HepG2 (cell line): ENCODE results near the gene ENSA. TPM values are rescaled to one million over a fixed set of nuclear protein-coding genes. Genes with fewer than 3 reads are reported as not detected.

Experiments used
- ASH2L ChIP-seq: fragments of 300-600, 200-600 bp; sonication (generic); IDR thresholded peaks from 2 replicates; pipeline ENCODE4 v1.7.0; 2017; ENCODE audit warnings: low read depth, mild to moderate bottlenecking, moderate library complexity, mixed read lengths, low read length; ENCODE audit not compliant: insufficient read length
- BCL6 ChIP-seq: IDR thresholded peaks from 2 replicates; pipeline ENCODE4 v1.6.1; 2016; ENCODE audit warnings: missing genetic modification reagents, missing compliant biosample characterization
- HMG20A ChIP-seq: IDR thresholded peaks from 2 replicates; pipeline ENCODE4 v1.6.1; 2016; ENCODE audit warnings: borderline replicate concordance
- KLF6 ChIP-seq: IDR thresholded peaks from 2 replicates; pipeline ENCODE4 v1.8.0; 2016; ENCODE audit warnings: missing biosample characterization, missing genetic modification reagents
- MEIS1 ChIP-seq: sonication (generic); formaldehyde crosslinking; IDR thresholded peaks from 2 replicates; pipeline ENCODE4 v1.9.0; 2021; ENCODE audit warnings: mild to moderate bottlenecking, missing genetic modification reagents, moderate library complexity, borderline replicate concordance
- MIXL1 ChIP-seq: IDR thresholded peaks from 2 replicates; pipeline ENCODE4 v1.6.1; 2016
- NR3C1 ChIP-seq: sonication (generic); formaldehyde crosslinking; IDR thresholded peaks from 2 replicates; pipeline ENCODE4 v1.4.0; 2020; ENCODE audit warnings: missing genetic modification reagents
- POGZ ChIP-seq: sonication (generic); formaldehyde crosslinking; IDR thresholded peaks from 2 replicates; pipeline ENCODE4 v1.4.0; 2020; ENCODE audit warnings: mild to moderate bottlenecking, missing genetic modification reagents
- RFXANK ChIP-seq: IDR thresholded peaks from 2 replicates; pipeline ENCODE4 v1.6.1; 2016
- WIZ ChIP-seq: sonication (generic); formaldehyde crosslinking; IDR thresholded peaks from 2 replicates; pipeline ENCODE4 v1.5.1; 2020; ENCODE audit warnings: mild to moderate bottlenecking, missing genetic modification reagents
- ZNF367 ChIP-seq: sonication (generic); formaldehyde crosslinking; IDR thresholded peaks from 2 replicates; pipeline ENCODE4 v1.4.0; 2020; ENCODE audit warnings: missing genetic modification reagents, borderline replicate concordance
- ZNF441 ChIP-seq: sonication (generic); formaldehyde crosslinking; IDR thresholded peaks from 2 replicates; pipeline ENCODE4 v1.7.0; 2021; ENCODE audit warnings: missing genetic modification reagents, borderline replicate concordance
- ZNF550 ChIP-seq: sonication (generic); formaldehyde crosslinking; IDR thresholded peaks from 2 replicates; pipeline ENCODE4 v1.4.0; 2020; ENCODE audit warnings: mild to moderate bottlenecking, missing genetic modification reagents, borderline replicate concordance
- ZNF564 ChIP-seq: sonication (generic); formaldehyde crosslinking; IDR thresholded peaks from 2 replicates; pipeline ENCODE4 v1.8.1; 2023; ENCODE audit warnings: mild to moderate bottlenecking, missing genetic modification reagents
- ZNF737 ChIP-seq: sonication (generic); formaldehyde crosslinking; IDR thresholded peaks from 2 replicates; pipeline ENCODE4 v1.5.0; 2020; ENCODE audit warnings: missing genetic modification reagents, mild to moderate bottlenecking, borderline replicate concordance
- ZNF790 ChIP-seq: sonication (generic); formaldehyde crosslinking; IDR thresholded peaks from 2 replicates; pipeline ENCODE4 v1.8.0; 2022; ENCODE audit warnings: missing genetic modification reagents, mild to moderate bottlenecking, borderline replicate concordance
- ZSCAN25 ChIP-seq: sonication (generic); formaldehyde crosslinking; IDR thresholded peaks from 2 replicates; pipeline ENCODE4 v1.8.0; 2022; ENCODE audit warnings: mild to moderate bottlenecking, missing genetic modification reagents
- polyA plus RNA-seq, 8 experiments: library from polyadenylated mRNA; depleted of rRNA in 3 of 8; stranded (reverse) in 7 of 8; unstranded in 1 of 8; fragments of >200 nt; fragmentation: Illumina TruSeq in 4 of 8; extraction: Trizol in 4 of 8; gene quantifications; 2 replicates each; pipeline versions ENCODE4 v1.2.1 to v1.2.3, GENCODE V29; 2011 to 2016; ENCODE audit warnings: low read depth in 4 of 8, missing spikeins in 1 of 8, mixed read lengths in 1 of 8; ENCODE audit not compliant: insufficient read depth in 1 of 8
- total RNA-seq, 5 experiments: library from RNA; depleted of rRNA; stranded (reverse); fragments of >200 nt; fragmentation: Illumina TruSeq; extraction: Trizol; gene quantifications; 2 replicates each; pipeline ENCODE4 v1.2.3, GENCODE V29; 2016; ENCODE audit warnings: low read depth in 1 of 5
- TF ChIP-seq, protein P1 (sequence below), 2 experiments: sonication (generic) in 1 of 2; formaldehyde crosslinking in 1 of 2; IDR thresholded peaks; 2 replicates each; pipeline versions ENCODE4 v1.4.0 to v1.6.1; 2018 to 2020; ENCODE audit warnings: missing genetic modification reagents in 2 of 2, borderline replicate concordance in 1 of 2, low read depth in 1 of 2, mild to moderate bottlenecking in 1 of 2, missing biosample characterization in 1 of 2
- TF ChIP-seq, protein P2 (sequence below): sonication (generic); formaldehyde crosslinking; IDR thresholded peaks from 2 replicates; pipeline ENCODE4 v1.4.0; 2020; ENCODE audit warnings: missing genetic modification reagents, borderline replicate concordance
- TF ChIP-seq, protein P3 (sequence below): sonication (generic); formaldehyde crosslinking; conservative IDR thresholded peaks from 2 replicates; pipeline ENCODE4 v1.4.0; 2020; ENCODE audit warnings: missing genetic modification reagents

Gene ENSA
- total and polyA plus RNA-seq, 2 of the 13 experiments (the other 11 are each of a cell fraction or from before 2014, with no cell fraction given), result 54.5 to 111 TPM

DNA sequence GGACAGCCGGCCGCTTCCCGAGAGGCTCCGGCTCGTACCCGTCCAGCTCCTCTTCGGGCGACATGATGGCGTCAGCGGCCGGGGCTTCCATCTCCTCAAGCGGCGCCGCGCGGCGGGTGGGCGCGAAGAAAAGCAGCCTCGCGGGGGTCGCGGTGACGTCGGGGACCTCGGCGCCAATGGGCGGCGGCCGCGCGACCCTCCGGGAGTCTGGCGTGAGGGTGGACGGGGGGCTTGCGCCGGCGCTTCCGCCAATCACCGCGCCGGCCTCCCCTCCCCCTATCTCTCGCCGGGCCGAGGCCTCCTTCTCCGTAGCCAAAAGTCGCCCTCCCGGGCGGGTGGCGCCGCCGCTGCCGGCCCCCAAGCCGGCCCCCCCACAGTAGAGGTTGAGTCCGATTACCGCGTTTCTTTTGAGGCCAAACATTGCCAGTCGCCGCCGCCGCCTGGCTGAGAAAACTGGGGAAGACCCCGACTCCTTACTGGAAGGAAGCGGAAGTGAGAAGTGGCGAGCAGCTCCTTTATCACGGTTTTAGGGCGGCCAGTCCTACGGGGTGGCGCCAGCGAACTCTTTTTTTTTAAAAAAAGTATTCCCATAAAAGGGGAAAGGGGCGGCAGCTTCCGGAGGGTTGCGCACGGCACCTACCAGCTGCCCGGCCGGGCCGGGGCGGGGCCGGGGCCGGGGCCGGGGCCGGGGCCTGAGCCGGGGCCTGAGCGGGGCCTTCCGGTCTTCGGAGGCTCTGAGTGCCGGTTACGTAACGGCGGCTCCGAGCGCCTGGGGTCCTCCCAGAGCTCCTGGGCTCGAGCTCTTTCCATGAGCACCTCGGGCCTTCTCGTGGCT, 50.1 kb downstream of the ENSA start, which contains the start of gene MCL1 (continued):
- TF ChIP-seq WIZ (CRISPR knock-in tag), result no peak
- no peak for TF ChIP-seq ZNF737 (CRISPR knock-in tag)
- TF ChIP-seq KLF6 (CRISPR knock-in tag), result peak; percentile 90
- TF ChIP-seq ZNF790, result no peak
- 0 out of 2 replicates have a peak, but pooled peaks have one; percentile 58 for TF ChIP-seq BCL6 (CRISPR knock-in tag)
- no peak; the same call in 1 of the 2 replicates for TF ChIP-seq ZSCAN25 (CRISPR knock-in tag)
- TF ChIP-seq, protein P1, sequence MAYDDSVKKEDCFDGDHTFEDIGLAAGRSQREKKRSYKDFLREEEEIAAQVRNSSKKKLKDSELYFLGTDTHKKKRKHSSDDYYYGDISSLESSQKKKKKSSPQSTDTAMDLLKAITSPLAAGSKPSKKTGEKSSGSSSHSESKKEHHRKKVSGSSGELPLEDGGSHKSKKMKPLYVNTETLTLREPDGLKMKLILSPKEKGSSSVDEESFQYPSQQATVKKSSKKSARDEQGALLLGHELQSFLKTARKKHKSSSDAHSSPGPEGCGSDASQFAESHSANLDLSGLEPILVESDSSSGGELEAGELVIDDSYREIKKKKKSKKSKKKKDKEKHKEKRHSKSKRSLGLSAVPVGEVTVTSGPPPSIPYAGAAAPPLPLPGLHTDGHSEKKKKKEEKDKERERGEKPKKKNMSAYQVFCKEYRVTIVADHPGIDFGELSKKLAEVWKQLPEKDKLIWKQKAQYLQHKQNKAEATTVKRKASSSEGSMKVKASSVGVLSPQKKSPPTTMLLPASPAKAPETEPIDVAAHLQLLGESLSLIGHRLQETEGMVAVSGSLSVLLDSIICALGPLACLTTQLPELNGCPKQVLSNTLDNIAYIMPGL (CRISPR knock-in tag; IDR thresholded peaks at IDR 0.05; ENCODE audit: borderline replicate concordance in 1 of 2, low read depth in 1 of 2), result peak; percentile 17 to 72; a peak in 3 of 4 replicates
- TF ChIP-seq ZNF564 (CRISPR knock-in tag), result no peak
- TF ChIP-seq NR3C1 (CRISPR knock-in tag), result no peak
- TF ChIP-seq RFXANK (CRISPR knock-in tag), result no peak
- TF ChIP-seq MEIS1, result no peak
- TF ChIP-seq MIXL1 (CRISPR knock-in tag), result 0 out of 2 replicates have a peak, but pooled peaks have one; percentile 35
- TF ChIP-seq ZNF367, result no peak
- TF ChIP-seq POGZ (CRISPR knock-in tag), result peak; percentile 36; the same call in 1 of the 2 replicates
- no peak for TF ChIP-seq HMG20A (CRISPR knock-in tag)
- TF ChIP-seq, protein P2, sequence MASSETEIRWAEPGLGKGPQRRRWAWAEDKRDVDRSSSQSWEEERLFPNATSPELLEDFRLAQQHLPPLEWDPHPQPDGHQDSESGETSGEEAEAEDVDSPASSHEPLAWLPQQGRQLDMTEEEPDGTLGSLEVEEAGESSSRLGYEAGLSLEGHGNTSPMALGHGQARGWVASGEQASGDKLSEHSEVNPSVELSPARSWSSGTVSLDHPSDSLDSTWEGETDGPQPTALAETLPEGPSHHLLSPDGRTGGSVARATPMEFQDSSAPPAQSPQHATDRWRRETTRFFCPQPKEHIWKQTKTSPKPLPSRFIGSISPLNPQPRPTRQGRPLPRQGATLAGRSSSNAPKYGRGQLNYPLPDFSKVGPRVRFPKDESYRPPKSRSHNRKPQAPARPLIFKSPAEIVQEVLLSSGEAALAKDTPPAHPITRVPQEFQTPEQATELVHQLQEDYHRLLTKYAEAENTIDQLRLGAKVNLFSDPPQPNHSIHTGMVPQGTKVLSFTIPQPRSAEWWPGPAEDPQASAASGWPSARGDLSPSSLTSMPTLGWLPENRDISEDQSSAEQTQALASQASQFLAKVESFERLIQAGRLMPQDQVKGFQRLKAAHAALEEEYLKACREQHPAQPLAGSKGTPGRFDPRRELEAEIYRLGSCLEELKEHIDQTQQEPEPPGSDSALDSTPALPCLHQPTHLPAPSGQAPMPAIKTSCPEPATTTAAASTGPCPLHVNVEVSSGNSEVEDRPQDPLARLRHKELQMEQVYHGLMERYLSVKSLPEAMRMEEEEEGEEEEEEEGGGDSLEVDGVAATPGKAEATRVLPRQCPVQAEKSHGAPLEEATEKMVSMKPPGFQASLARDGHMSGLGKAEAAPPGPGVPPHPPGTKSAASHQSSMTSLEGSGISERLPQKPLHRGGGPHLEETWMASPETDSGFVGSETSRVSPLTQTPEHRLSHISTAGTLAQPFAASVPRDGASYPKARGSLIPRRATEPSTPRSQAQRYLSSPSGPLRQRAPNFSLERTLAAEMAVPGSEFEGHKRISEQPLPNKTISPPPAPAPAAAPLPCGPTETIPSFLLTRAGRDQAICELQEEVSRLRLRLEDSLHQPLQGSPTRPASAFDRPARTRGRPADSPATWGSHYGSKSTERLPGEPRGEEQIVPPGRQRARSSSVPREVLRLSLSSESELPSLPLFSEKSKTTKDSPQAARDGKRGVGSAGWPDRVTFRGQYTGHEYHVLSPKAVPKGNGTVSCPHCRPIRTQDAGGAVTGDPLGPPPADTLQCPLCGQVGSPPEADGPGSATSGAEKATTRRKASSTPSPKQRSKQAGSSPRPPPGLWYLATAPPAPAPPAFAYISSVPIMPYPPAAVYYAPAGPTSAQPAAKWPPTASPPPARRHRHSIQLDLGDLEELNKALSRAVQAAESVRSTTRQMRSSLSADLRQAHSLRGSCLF (CRISPR knock-in tag), result no peak
- no peak for TF ChIP-seq ZNF441 (CRISPR knock-in tag)
- TF ChIP-seq ASH2L, result peak; percentile 69
- no peak for TF ChIP-seq ZNF550 (CRISPR knock-in tag)
- TF ChIP-seq, protein P3, sequence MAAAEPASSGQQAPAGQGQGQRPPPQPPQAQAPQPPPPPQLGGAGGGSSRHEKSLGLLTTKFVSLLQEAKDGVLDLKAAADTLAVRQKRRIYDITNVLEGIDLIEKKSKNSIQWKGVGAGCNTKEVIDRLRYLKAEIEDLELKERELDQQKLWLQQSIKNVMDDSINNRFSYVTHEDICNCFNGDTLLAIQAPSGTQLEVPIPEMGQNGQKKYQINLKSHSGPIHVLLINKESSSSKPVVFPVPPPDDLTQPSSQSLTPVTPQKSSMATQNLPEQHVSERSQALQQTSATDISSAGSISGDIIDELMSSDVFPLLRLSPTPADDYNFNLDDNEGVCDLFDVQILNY (CRISPR knock-in tag), result no peak
